GM12878 (cell line): ENCODE measurements around the gene SYPL1.

Source experiments
- RCOR1 ChIP-seq: conservative IDR thresholded peaks from 2 replicates; pipeline ENCODE4 v1.6.1; 2012; ENCODE audit warnings: low read depth, low read length, improper control_type of control experiment
- SIN3A ChIP-seq: IDR thresholded peaks from 2 replicates; pipeline ENCODE4 v1.6.1; 2012; ENCODE audit warnings: low read depth, low read length, improper control_type of control experiment
- SMC3 ChIP-seq: IDR thresholded peaks from 2 replicates; pipeline ENCODE4 v1.6.1; 2011; ENCODE audit warnings: low read length, improper control_type of control experiment, borderline replicate concordance
- SP1 ChIP-seq: IDR thresholded peaks from one replicate; pipeline ENCODE4 v1.6.1; 2011; ENCODE audit warnings: low read depth, low read length
- YY1 ChIP-seq: IDR thresholded peaks from 2 replicates; pipeline ENCODE4 v1.6.1; 2011; ENCODE audit warnings: low read depth, mild to moderate bottlenecking, low read length

- TF ChIP-seq SMC3, result no peak
- TF ChIP-seq SIN3A, result no peak
- no peak for TF ChIP-seq RCOR1
- no peak for TF ChIP-seq SP1
- no peak for TF ChIP-seq YY1
Measured at GRCh38 chr7:106089647-106090046, 22.5 kb downstream of the SYPL1 start.
